Activated CD4-positive, alpha-beta T cell treated with anti-CD3 and anti-CD28 coated beads, Interleukin-2, amount 10 ng/mL, durations not matched to agents 24 days and 14 days (primary cell): ENCODE data around the gene CD248. TPM values are rescaled to one million over a fixed set of nuclear protein-coding genes. Genes with fewer than 3 reads are reported as not detected.

ENCODE experiments used
- DNase-seq: peaks from one replicate; pipeline ENCODE4 v3.0.0; 2022
- H3K27ac Mint-ChIP-seq: one replicate; pipeline ENCODE4 v1.8.0; 2022; ENCODE audit warnings: mild to moderate bottlenecking, mixed read lengths
- H3K27me3 Mint-ChIP-seq: one replicate; pipeline ENCODE4 v1.8.0; 2022; ENCODE audit warnings: mixed read lengths
- H3K36me3 Mint-ChIP-seq: one replicate; pipeline ENCODE4 v1.8.0; 2022; ENCODE audit warnings: low read depth, mild to moderate bottlenecking, mixed read lengths
- H3K4me1 Mint-ChIP-seq: one replicate; pipeline ENCODE4 v1.8.0; 2021; ENCODE audit warnings: mixed read lengths
- H3K4me3 Mint-ChIP-seq: one replicate; pipeline ENCODE4 v1.8.0; 2022; ENCODE audit warnings: mild to moderate bottlenecking, moderate library complexity, mixed read lengths
- H3K9me3 Mint-ChIP-seq: one replicate; pipeline ENCODE4 v1.8.0; 2021; ENCODE audit warnings: mixed read lengths
- intact Hi-C: fragments of 100-400 bp; cut with micrococcal nuclease; formaldehyde crosslinking; loops from one replicate; pipeline ENCODE4 v1.15.1; 2023
- total RNA-seq: library from RNA; stranded (reverse); gene quantifications from 2 replicates; pipeline ENCODE4 v1.2.3, GENCODE V29; 2022

CD248 gene
- total RNA-seq, 1 donor from 2014 or later = not detected

GRCh38 chr11:66287889-66288670, 28.8 kb downstream of the CD248 start:
- Mint-ChIP-seq H3K36me3 (peaks cover 4% of the 10 kb centered on the region), H3K4me1 (peaks cover 32% of the 10 kb centered on the region), H3K27me3 (peaks cover 24% of the 10 kb centered on the region), H3K4me3 (peak overlapping the region; percentile 84), H3K9me3 (peaks cover 4% of the 10 kb centered on the region), H3K27ac (peak overlapping the region; percentile 79)
- DNase-seq = peak; percentile 60
- intact Hi-C loops = no loop called here

DNA sequence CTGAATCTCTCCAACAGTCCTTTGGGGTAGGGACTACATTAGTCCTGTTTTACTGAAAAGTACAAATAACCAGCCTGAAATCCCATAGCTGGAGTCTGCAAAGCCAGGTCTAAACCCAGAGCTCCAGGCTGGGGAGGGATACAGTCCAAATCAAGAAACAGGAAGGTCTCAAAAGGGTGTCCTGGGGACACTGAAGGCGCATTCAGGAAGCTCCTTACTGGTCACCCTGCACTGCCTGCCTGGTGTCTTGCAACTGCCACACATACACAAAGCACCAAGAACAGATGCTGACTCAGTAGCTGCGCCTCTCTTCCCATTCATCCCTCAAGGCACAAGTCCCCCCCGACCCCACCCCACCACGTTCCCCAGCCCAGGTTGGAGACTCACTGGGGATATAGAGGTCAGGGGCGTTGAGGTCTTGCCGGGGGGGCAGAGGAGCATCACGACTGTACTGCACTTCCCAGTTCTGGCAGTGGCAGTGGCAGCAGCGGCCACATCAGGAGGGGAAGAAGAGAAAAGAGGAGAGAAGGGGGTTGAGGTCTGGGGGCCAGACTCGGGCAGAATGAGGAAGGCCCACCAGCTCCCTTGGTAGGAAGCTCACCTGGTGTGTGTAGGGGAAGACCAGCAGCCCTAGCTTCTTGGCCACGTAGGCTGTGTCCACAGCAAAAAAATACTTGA, 29.5 kb downstream of the CD248 start:
- intact Hi-C loops = no loop called here

DNA sequence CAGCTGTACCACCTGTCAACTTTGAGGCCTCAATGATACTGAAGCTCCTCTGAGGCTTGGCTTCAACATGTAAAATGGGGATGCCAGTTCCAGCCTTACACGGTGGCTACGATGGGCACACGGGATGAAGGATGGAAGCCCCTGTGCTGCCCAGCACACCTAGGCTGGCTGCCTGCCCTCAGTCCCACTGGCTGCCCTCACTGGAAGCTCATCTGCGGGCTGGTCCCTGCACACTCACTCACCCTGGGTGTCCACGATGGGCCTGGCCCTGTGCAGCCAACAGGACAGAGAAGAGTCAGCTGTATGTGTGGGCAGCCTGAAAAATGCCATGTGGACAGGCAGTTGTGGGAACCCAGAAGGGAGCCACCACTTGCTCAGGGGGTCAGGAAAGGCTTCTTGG, 30.1 kb downstream of the CD248 start:
- intact Hi-C loops = no loop called here
- peaks cover 4% of the 10 kb centered on the region for H3K9me3 Mint-ChIP-seq
- H3K27me3 Mint-ChIP-seq = peaks cover 17% of the 10 kb centered on the region
- peaks cover 4% of the 10 kb centered on the region for H3K36me3 Mint-ChIP-seq
- H3K4me1 Mint-ChIP-seq = peaks cover 39% of the 10 kb centered on the region
- H3K27ac Mint-ChIP-seq = peak overlapping the region; percentile 45
- DNase-seq = no peak
- no peak overlapping the region for H3K4me3 Mint-ChIP-seq

More for the DNA sequence above, 29.5 kb downstream of the CD248 start:
- H3K9me3 Mint-ChIP-seq = peaks cover 4% of the 10 kb centered on the region
- H3K4me3 Mint-ChIP-seq = peak overlapping the region; percentile 84
- H3K4me1 Mint-ChIP-seq = peaks cover 34% of the 10 kb centered on the region
- peaks cover 4% of the 10 kb centered on the region for H3K36me3 Mint-ChIP-seq
- H3K27ac Mint-ChIP-seq = peak overlapping the region; percentile 35
- H3K27me3 Mint-ChIP-seq = peaks cover 17% of the 10 kb centered on the region
- peak; percentile 58 for DNase-seq

DNA sequence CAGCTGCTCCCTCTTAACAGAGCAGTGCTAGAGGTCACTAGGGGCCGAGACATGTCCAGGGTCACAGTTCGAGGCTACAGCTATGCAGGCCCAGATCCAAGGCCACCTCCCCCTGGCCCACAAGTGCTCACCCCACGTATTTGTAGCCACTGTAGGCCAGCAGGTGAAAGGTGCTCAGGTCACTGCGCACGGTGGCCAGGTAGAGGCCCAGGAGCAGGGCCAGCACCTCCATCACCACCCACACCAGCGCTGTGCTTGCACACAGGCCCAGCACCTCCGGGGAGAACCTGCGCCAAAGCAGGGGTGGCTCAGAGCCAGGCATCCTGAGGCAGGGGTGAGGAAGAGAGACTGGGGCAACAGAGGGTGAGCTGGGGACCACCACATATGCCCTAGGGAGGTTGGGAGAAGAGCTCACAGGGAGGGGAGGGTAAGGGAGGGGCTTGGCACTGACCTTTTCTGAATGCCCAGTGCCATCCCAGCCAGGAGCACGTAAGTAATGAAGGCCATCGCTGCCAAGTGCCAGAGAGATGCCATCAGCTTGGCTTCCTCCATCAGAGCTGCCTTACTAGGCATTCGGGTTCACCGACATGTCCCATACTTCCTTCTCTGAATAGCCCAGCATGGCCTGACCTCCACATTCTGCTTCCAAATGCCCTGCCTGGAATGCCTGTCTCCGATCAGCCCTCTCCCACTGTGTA, 31.4 kb downstream of the CD248 start:
- Mint-ChIP-seq H3K4me3 (no peak overlapping the region), H3K27me3 (peaks cover 6% of the 10 kb centered on the region), H3K36me3 (peaks cover 4% of the 10 kb centered on the region), H3K4me1 (peaks cover 36% of the 10 kb centered on the region), H3K9me3 (no peaks in the 10 kb centered on the region), H3K27ac (no peak overlapping the region)
- DNase-seq = no peak
- intact Hi-C loops = no loop called here

- H3K4me1 Mint-ChIP-seq = peaks cover 28% of the 10 kb centered on the region
- H3K9me3 Mint-ChIP-seq = no peaks in the 10 kb centered on the region
- DNase-seq = no peak
- no peak overlapping the region for H3K4me3 Mint-ChIP-seq
- intact Hi-C loops = no loop called here
- H3K36me3 Mint-ChIP-seq = peaks cover 4% of the 10 kb centered on the region
- no peak overlapping the region for H3K27ac Mint-ChIP-seq
- H3K27me3 Mint-ChIP-seq = peaks cover 4% of the 10 kb centered on the region
Observed at GRCh38 chr11:66284526-66285078, 32.2 kb downstream of the CD248 start.

- Mint-ChIP-seq H3K9me3 (no peaks in the 10 kb centered on the region), H3K36me3 (peaks cover 2% of the 10 kb centered on the region), H3K27me3 (peaks cover 7% of the 10 kb centered on the region), H3K4me3 (no peak overlapping the region), H3K4me1 (peaks cover 30% of the 10 kb centered on the region), H3K27ac (peak overlapping the region; percentile 53)
- no peak for DNase-seq
- intact Hi-C loops = no loop called here
Observed at GRCh38 chr11:66283461-66284105, 33.3 kb downstream of the CD248 start.

- DNase-seq = peak; percentile 100
- Mint-ChIP-seq H3K4me3 (no peak overlapping the region), H3K36me3 (peaks cover 2% of the 10 kb centered on the region), H3K27me3 (peaks cover 7% of the 10 kb centered on the region), H3K27ac (peak overlapping the region; percentile 53), H3K4me1 (peaks cover 27% of the 10 kb centered on the region), H3K9me3 (no peaks in the 10 kb centered on the region)
- intact Hi-C loops = loop anchor here (1.0 kb wide), 2 partner anchors 15 to 60 kb away; no protein-coding TSS in a partner anchor
Observed at GRCh38 chr11:66282468-66283455, 34.1 kb downstream of the CD248 start.

DNA sequence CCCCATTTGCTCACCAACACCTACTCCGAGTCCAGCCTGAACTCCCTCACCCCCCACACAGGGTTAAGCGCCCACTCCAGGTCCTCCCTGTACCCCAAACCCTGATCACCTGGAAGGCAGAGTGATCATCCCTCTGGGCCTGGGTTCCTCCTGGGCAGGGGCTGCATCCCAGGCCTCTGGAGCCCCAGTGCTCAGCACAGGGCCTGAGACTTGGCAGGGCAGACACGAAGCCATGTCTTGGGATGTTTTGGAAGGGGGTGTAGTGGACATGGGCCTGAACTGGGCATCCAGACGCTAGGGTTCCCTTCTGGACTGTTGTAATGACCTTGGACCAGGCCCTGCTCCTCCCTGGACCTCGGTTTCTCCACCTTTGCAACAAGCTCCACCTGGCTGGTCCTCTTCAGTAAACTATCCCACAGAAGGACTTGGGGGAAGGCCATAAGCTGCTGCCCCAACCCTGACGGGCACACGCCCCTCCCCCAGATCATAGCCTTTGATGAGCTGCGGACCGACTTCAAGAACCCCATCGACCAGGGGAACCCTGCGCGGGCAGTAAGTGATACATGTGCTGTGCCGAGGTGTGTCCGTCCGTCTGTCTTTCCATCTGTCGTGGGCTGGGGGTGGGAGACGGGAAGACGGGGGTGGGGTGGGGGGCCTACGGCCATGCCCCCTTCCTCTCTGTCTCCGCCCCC, 34.9 kb downstream of the CD248 start:
- H3K36me3 Mint-ChIP-seq = peaks cover 3% of the 10 kb centered on the region
- no peaks in the 10 kb centered on the region for H3K9me3 Mint-ChIP-seq
- intact Hi-C loops = loop anchor here (1.0 kb wide), 2 partner anchors 15 to 60 kb away; no protein-coding TSS in a partner anchor
- H3K27me3 Mint-ChIP-seq = peaks cover 7% of the 10 kb centered on the region
- peaks cover 26% of the 10 kb centered on the region for H3K4me1 Mint-ChIP-seq
- no peak overlapping the region for H3K4me3 Mint-ChIP-seq
- no peak for DNase-seq
- peak overlapping the region; percentile 53 for H3K27ac Mint-ChIP-seq

DNA sequence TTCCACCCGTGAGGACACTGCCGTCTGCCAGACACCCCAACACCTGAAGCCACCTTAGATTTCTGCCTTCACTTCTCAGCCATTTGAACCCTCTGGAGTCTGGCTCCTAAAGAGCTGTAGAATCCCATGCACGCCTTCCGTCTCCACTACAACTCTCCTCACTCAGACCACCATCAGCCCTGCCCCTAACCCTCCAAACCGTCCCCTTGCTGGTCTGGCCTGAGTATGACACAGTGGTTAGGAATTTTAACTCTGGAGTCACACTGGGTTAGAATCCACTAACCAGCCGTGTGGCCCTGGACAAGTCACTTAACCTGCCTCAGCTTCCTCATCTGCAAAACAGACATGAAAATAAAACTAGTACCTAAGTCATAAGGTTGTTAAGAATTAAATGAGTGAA, 35.8 kb downstream of the CD248 start:
- no peak for DNase-seq
- Mint-ChIP-seq H3K4me1 (peaks cover 23% of the 10 kb centered on the region), H3K4me3 (no peak overlapping the region), H3K27me3 (peaks cover 7% of the 10 kb centered on the region), H3K27ac (no peak overlapping the region), H3K9me3 (no peaks in the 10 kb centered on the region), H3K36me3 (peaks cover 8% of the 10 kb centered on the region)
- intact Hi-C loops = no loop called here

DNA sequence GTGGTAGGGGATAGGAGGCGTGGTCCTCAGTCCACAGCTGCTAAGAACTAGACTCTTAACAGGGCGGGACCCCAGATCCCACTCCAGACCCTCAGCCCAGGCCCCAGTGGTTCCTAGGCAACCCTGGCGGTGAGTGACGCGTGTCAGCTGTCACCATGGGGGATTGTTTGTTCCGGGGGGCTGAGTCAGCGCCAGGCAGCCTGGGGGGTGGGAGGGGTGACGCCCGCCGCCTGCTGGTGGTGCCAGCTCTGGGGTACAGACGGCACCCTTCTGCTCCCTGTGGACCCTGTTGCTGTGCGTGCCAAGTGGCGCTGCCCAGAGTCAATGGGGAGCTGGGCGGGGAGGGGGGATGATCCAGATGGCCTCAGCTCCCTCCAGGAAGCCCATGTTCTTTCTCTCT, 36.4 kb downstream of the CD248 start:
- peaks cover 7% of the 10 kb centered on the region for H3K27me3 Mint-ChIP-seq
- H3K4me3 Mint-ChIP-seq = no peak overlapping the region
- H3K4me1 Mint-ChIP-seq = peaks cover 25% of the 10 kb centered on the region
- no peak for DNase-seq
- H3K36me3 Mint-ChIP-seq = peaks cover 12% of the 10 kb centered on the region
- intact Hi-C loops = no loop called here
- H3K27ac Mint-ChIP-seq = no peak overlapping the region
- H3K9me3 Mint-ChIP-seq = no peaks in the 10 kb centered on the region

- Mint-ChIP-seq H3K27ac (peak overlapping the region; percentile 53), H3K4me3 (peak overlapping the region; percentile 76), H3K27me3 (peaks cover 7% of the 10 kb centered on the region), H3K9me3 (no peaks in the 10 kb centered on the region), H3K4me1 (peaks cover 25% of the 10 kb centered on the region), H3K36me3 (peaks cover 20% of the 10 kb centered on the region)
- DNase-seq = no peak
- intact Hi-C loops = no loop called here
Observed at GRCh38 chr11:66279092-66279734, 37.6 kb downstream of the CD248 start.
